Stimulated activated CD8-positive, alpha-beta memory T cell treated with anti-CD3 and anti-CD28 coated beads, Interleukin-7, amount 100 ng/mL, for 24 hours (primary cell): ENCODE measurements around the gene TMOD1.

Source experiments
- DNase-seq: peaks from one replicate; pipeline ENCODE4 v3.0.0-alpha.2; 2020; ENCODE audit warnings: low read depth

TMOD1 gene

DNA sequence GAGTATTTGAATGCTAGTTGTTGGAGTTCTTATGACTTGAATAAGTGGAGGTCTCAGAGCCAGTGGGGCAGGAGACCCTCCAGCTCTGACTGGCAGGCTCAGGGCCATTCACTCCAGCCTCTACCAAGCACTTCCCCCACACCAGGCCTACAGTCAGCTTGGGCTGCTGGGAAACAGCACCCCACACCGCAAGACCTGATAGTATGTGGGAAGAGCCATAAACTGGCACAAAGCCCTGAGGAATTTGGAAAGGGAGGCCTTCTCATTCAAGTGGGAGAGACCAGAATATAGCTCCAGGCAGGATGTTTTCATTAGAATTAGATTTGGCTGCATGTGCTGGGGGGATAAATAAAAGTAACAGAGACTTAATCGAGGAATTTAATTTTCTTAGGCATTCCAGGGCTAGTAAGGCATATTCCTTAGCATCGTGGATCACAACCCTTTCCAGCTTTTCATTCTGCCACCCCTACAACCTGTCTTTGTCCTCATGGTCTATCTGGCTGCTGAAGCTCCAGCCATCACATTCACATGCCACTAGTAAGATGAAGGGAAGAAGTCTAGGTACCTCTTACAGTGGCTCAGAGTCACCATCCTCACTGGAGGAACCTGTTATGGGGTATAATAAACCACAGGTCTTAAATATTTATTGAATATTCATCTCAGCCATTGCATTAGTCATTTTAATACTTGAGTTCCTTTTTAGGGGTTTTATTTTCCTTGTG is 47.5 kb downstream of the TMOD1 start:
- DNase-seq: no peak

- no peak for DNase-seq
Measured at GRCh38 chr9:97550386-97550785, 48.9 kb downstream of the TMOD1 start.

- DNase-seq: no peak
Measured at GRCh38 chr9:97551308-97551707, 49.8 kb downstream of the TMOD1 start.

DNA sequence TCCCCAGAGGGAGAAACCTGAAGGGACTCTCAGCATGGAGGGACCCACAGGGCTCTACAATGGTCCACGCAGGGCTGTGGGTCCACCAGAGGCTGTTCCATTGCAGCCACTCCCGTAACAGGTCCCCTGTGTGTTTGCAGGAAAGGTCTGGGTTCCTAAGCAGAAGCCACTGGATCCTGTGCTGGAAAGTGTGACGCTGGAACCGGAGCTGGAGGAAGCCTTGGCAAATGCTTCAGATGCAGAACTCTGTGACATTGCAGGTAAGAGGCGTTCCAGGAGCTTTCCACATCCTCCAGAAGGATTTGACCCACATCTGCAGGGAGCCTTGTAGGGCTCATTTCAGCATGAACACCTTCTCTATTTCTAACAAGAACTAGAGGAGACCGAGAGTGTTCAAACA is 51.7 kb downstream of the TMOD1 start:
- DNase-seq: no peak

DNA sequence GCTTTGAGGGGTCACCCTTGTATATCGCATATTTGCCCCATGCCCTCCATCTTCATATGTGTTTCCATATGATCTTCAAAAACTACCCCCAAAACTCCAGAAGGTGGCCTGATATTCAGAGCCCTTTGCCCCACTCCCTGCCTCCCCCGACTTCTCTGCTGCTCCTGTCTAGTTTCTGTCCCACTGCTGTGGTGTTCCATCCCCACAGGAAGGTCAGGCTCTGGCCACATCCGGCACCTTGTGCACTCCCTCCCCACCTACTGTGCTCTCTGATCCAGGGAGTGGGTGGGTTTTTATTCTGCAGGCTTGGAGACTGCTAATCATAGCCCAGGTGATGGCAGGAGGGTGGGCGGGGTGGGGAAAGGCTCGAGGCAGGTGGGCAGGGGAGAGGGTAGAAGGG is 52.4 kb downstream of the TMOD1 start:
- DNase-seq: no peak

- DNase-seq: no peak
Measured at GRCh38 chr9:97554566-97555075, 53.2 kb downstream of the TMOD1 start.

- no peak for DNase-seq
Measured at GRCh38 chr9:97555164-97555563, 53.7 kb downstream of the TMOD1 start.

DNA sequence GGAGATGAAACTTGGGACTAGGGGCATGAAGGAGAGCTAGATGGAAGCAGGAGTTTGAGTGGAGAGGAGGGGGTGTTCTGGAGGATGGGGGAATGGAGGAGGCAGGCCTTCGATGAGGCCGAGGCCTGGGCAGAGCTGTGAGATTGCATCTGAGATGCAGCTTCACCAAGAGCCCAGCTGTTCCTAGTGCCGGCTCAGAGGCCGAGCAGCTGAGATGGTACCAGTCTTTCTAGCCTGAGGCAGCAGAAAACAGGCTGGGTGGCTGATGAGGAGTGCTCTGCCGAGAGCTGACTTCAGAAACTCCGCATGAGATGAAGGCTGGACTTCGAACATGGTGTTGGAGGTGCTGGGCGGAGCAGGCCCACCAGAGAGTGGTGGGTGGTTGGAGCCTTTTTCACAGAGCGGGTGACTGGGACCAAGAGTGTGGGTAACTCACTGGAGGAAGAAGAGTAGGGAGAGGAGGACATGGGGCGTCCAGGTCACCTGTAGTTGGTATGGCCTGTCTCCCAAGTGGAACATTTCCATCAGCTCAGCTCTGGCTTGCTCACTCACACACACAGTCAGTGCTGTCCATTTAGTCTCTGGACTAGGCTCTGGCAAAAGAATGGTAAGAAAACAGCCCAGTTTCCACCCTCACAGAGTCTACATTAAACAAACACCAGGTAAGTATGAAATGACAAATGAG is 54.7 kb downstream of the TMOD1 start:
- no peak for DNase-seq

DNA sequence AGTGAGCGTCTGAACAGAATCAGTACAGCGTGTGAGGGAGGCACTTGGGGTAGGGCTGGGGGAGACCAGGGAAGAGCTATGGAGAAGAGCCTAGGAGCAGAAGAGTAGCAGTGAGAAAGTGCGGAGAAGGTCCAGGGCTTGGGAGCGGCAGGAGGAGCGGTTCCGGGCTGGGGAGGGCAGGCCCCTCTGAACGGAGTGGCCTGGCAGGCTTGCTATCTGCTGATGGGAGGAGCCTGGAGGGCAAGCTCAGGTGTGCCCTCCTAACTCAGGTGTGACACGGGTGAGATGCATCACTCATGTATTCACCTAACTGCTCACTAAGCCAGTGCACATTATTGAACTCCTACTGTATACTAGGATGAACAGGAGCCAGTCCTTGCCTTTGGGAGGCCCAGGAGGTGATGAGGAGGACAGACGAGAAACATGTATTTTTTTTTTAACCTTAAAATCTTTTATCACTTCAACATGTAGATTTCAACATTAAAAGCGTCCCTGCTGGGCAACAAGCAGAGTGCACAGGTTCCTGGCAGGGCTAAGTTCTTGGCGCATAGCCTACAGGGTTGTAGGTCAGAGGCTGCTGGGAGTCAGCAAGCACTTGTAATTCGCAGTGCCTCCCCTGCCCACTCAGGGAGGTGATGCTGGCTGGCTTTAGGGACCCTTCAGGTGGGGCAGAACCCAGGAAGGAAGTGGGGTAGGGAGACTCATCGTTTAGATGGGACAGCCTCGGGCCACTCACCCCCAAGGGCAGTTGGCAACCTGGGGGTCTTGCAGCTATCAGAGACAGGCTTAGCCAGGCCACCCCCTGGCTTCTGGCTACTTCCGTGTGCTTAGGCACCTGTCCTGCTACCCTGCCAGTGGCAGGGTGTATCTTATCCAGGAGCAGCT is 55.5 kb downstream of the TMOD1 start:
- DNase-seq: no peak

- no peak for DNase-seq
Measured at GRCh38 chr9:97557606-97558095, 56.2 kb downstream of the TMOD1 start.

DNA sequence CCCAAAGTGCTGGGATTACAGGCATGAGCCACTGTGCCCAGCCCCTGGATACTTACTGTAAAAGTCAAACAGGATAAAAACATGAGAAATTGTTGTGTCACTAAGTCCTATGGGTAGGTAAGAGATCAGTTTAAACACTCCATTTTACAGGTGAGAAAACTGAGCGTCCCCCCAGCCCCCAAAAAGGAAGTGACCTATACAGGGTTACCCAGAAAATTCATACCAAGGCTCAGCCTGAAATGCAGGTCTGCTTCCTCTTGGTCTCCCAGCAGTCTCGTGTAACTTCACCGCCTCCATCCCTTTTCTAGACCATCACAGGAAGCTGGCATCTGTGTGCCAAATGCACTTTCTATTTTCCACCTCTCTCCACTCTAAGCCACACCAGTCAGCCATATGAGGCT is 57.2 kb downstream of the TMOD1 start:
- no peak for DNase-seq

GRCh38 chr9:97559111-97559514 is 57.6 kb downstream of the TMOD1 start:
- no peak for DNase-seq

GRCh38 chr9:97560154-97560553 is 58.7 kb downstream of the TMOD1 start:
- no peak for DNase-seq

- DNase-seq: no peak
Measured at GRCh38 chr9:97560851-97561250, 59.4 kb downstream of the TMOD1 start.

- DNase-seq: no peak
Measured at GRCh38 chr9:97561501-97561900, 60.0 kb downstream of the TMOD1 start.

DNA sequence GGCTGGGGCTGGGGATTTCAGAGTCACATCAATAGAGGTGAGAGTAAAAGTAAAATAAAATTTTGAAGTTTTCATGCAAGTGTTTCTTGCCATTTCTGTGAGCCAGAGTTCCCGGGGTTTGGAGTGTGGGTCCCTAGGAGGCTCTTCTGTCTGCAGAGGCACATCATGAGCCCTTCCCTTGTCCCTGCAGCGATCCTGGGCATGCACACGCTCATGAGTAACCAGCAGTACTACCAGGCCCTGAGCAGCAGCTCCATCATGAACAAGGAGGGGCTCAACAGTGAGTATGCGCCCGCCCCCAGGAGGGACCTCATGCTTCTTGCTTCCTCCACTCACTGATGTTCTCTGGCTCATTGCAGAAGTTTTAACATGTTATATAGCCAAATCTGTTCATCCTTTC is 61.1 kb downstream of the TMOD1 start:
- DNase-seq: no peak

GRCh38 chr9:97563458-97564135 is 62.1 kb downstream of the TMOD1 start:
- DNase-seq: no peak

GRCh38 chr9:97564291-97565175 is 63.1 kb downstream of the TMOD1 start:
- no peak for DNase-seq

DNA sequence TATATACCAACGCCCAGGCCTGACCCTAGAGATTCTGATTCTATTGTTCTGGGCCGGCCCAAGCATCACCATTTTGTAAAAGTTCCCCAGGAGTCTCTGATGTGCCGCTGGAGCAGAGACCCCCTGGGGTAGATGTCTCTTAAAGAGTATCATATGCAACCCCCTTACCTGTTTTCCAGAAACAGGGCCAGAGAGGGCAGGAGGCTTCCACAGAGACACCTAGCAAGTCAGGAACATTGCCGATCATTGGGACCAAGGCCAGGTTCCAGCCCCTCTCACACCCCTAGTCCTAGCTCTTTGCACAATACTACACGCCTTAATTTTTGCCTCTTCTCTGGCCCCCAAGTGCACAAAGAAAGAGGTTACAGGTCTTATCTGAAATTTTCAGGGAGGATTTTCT is 63.8 kb downstream of the TMOD1 start:
- DNase-seq: no peak

DNA sequence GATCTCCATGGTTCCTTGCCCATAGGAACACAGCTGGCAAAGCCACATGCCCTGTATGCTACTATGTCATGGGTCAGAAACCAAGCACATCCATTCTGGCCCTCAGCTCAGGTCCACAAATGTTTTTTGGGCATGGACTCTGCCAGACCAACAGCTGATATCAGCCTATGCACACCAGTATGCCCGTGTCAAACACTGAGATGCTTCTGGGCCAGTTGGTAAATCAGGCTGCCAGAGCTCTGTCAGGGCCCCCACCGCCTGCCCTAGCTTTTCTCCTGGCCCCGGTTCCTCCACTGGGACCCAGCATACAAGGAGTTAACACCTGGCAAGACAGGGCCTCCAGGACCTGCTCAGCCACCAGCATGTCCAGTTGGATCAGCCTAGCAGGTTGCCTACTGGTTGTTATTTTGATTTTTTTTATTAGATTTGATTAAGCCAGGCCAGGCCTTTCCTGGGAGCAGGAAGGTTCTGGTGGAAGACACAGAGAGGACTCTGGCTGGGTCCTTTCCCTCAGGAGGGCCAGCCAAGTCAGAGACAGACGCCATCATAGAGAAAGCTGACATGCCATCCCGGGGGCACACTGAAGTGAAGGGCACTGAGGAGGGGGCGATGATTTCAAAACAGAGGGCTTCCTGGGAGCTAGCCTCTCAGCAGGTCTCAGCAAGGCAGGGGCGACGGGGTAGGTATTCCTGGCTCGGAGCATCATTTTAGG is 65.9 kb downstream of the TMOD1 start:
- no peak for DNase-seq
